GM12892 (cell line): Measurements from ENCODE around the gene NPHS2.

Experiments
- POLR2A ChIP-seq: IDR thresholded peaks from 2 replicates; pipeline ENCODE4 v1.6.1; 2011; ENCODE audit warnings: low read depth, low read length, control low read depth
- POLR2AphosphoS5 ChIP-seq: IDR thresholded peaks from 2 replicates; pipeline ENCODE4 v1.6.1; 2011; ENCODE audit warnings: low read depth, low read length, control low read depth
- TAF1 ChIP-seq: IDR thresholded peaks from 2 replicates; pipeline ENCODE4 v1.6.1; 2011; ENCODE audit warnings: low read depth, mild to moderate bottlenecking, control low read depth, low read length, borderline replicate concordance

- TF ChIP-seq POLR2A: no peak
- TF ChIP-seq TAF1: no peak
- no peak for TF ChIP-seq POLR2AphosphoS5
Observed at GRCh38 chr1:179545321-179545720, 30.4 kb downstream of the NPHS2 start.
